CD4-positive, alpha-beta T cell (primary cell): ENCODE data around the gene LCNL1. TPM values are rescaled to one million over a fixed set of nuclear protein-coding genes. Genes with fewer than 3 reads are reported as not detected.

Source experiments
- ATAC-seq: fragments of 200-7000 bp; cut with Tn5 transposase; one replicate; pipeline ENCODE4 v1.10.0; 2022; ENCODE audit warnings: mild to moderate bottlenecking; ENCODE audit not compliant: poor library complexity
- CTCF ChIA-PET: fragments of 350-600 bp; sonication (Branson Sonifier 250); formaldehyde crosslinking; loops from one replicate; lab custom pipeline; 2021; ENCODE audit warnings: antibody characterized with exemption, inconsistent platforms; lab: Charles Lee
- POLR2A ChIA-PET: fragments of 350-600 bp; sonication (Branson Sonifier 250); formaldehyde crosslinking; loops from one replicate; lab custom pipeline; 2021; ENCODE audit warnings: antibody characterized with exemption, inconsistent platforms; lab: Charles Lee
- DNase-seq, 14 experiments: peaks; one replicate each; pipeline ENCODE4 v3.0.0-alpha.2; 2013 to 2020; ENCODE audit warnings: mixed read lengths in 2 of 14
- H3K27ac ChIP-seq, 2 donors: one replicate each; pipeline versions ENCODE4 v1.5.1 to v1.7.0; 2013; ENCODE audit warnings: low read length in 2 of 2, low read depth in 1 of 2, mild to moderate bottlenecking in 1 of 2
- H3K27me3 ChIP-seq, 2 experiments: 1 replicate in 1 of 2; 2 replicates in 1 of 2; pipeline versions ENCODE4 v1.6.1 to v1.7.0; 2013; ENCODE audit warnings: low read length in 2 of 2, control low read depth in 1 of 2, mild to moderate bottlenecking in 1 of 2, moderate library complexity in 1 of 2; ENCODE audit not compliant: insufficient read depth in 2 of 2, control insufficient read depth in 1 of 2
- H3K36me3 ChIP-seq: one replicate; pipeline ENCODE4 v1.6.1; 2013; ENCODE audit warnings: low read length, control low read depth; ENCODE audit not compliant: insufficient read depth
- H3K4me1 ChIP-seq: one replicate; pipeline ENCODE4 v1.6.1; 2013; ENCODE audit warnings: low read length, control low read depth; ENCODE audit not compliant: insufficient read depth
- H3K4me3 ChIP-seq: one replicate; pipeline ENCODE4 v1.5.1; 2013; ENCODE audit warnings: mild to moderate bottlenecking, low read length, moderate library complexity
- H3K9me3 ChIP-seq, 2 experiments: 1 replicate in 1 of 2; 2 replicates in 1 of 2; pipeline versions ENCODE4 v1.6.1 to v1.7.0; 2013; ENCODE audit warnings: low read length in 2 of 2, mild to moderate bottlenecking in 2 of 2, control low read depth in 1 of 2, moderate library complexity in 1 of 2; ENCODE audit not compliant: control insufficient read depth in 1 of 2, insufficient read depth in 1 of 2
- H3K27ac Mint-ChIP-seq: one replicate; pipeline ENCODE4 v1.8.0; 2020; ENCODE audit warnings: mixed read lengths
- H3K27me3 Mint-ChIP-seq: one replicate; pipeline ENCODE4 v1.8.0; 2021; ENCODE audit warnings: mixed read lengths
- H3K36me3 Mint-ChIP-seq: one replicate; pipeline ENCODE4 v1.8.0; 2021; ENCODE audit warnings: low read depth, mixed read lengths
- H3K4me1 Mint-ChIP-seq: one replicate; pipeline ENCODE4 v1.8.0; 2021; ENCODE audit warnings: low read depth, mixed read lengths
- H3K4me3 Mint-ChIP-seq: one replicate; pipeline ENCODE4 v1.8.0; 2020; ENCODE audit warnings: mild to moderate bottlenecking, mixed read lengths
- H3K9me3 Mint-ChIP-seq: one replicate; pipeline ENCODE4 v1.8.0; 2020; ENCODE audit warnings: mixed read lengths
- intact Hi-C, 2 experiments: fragments of 100-400 bp; cut with DNase I in 1 of 2; cut with micrococcal nuclease in 1 of 2; formaldehyde crosslinking; loops; one replicate each; pipeline versions ENCODE4 v1.15.1 to v1.9.0; 2023 to 2025; cut with DNase I, micrococcal nuclease
- total RNA-seq, 174 experiments: library from RNA in 2 of 174; stranded (reverse) in 2 of 174; gene quantifications; one replicate each; pipeline ENCODE4 v1.2.3 and lab custom pipeline; 2021 to 2026
- TF ChIP-seq, protein P1 (sequence below): fragments of 200-600 bp; IDR thresholded peaks from one replicate; pipeline ENCODE4 v1.8.0; 2022; ENCODE audit warnings: antibody characterized with exemption, mild to moderate bottlenecking

Gene LCNL1
- total RNA-seq, 2 experiments from 2014 or later = 0.93 to 1.0 TPM

DNA sequence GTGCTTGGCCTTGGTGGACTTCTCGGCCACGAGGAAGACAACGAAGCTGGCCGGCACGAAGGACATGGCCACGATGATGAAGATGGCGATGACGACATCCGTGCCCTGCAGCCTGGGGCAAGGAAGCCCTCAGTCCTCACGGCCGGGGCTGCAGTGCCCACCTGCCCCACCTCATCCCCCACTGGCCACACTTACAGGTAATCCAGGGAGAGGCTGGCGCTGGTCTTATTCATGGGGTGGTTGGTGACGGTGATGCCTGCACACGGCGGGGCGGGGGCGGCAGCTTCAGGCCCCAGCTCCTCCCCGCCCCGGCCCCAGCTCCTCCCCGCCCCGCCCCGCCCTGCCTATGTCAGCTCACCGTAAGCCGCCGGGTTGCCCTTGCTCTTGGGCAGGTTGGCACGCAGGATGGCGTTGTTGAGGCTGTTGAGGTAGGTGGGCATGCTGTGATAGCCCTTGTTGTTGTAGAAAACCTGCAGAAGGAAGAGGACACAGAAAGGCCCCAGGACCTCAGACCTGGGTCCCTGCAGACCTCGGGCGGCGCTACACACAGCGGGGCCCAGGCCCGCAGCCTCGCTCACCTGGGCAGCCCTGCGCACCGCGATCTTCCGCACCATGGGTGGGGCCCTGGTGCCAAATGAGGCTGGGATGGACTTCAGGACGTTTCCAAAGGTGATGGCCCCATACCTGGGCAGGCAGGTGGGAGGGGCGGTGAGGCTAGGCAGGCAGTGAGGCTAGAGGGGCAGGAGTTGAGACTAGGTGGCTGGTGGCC is 29.3 kb downstream of the LCNL1 start:
- H3K27ac Mint-ChIP-seq = no peak overlapping the region
- ChIA-PET POLR2A (no interaction called here), CTCF (no interaction called here)
- H3K27me3 Mint-ChIP-seq = no peaks in the 10 kb centered on the region
- Histone ChIP-seq H3K27me3 (no peaks in the 10 kb centered on the region), H3K36me3 (peaks cover 49% of the 10 kb centered on the region), H3K27ac (no peak overlapping the region), H3K9me3 (no peaks in the 10 kb centered on the region), H3K4me3 (no peak overlapping the region), H3K4me1 (no peaks in the 10 kb centered on the region)
- ATAC-seq = no peak
- no peak for DNase-seq
- H3K4me3 Mint-ChIP-seq = no peak overlapping the region
- TF ChIP-seq, protein P1, sequence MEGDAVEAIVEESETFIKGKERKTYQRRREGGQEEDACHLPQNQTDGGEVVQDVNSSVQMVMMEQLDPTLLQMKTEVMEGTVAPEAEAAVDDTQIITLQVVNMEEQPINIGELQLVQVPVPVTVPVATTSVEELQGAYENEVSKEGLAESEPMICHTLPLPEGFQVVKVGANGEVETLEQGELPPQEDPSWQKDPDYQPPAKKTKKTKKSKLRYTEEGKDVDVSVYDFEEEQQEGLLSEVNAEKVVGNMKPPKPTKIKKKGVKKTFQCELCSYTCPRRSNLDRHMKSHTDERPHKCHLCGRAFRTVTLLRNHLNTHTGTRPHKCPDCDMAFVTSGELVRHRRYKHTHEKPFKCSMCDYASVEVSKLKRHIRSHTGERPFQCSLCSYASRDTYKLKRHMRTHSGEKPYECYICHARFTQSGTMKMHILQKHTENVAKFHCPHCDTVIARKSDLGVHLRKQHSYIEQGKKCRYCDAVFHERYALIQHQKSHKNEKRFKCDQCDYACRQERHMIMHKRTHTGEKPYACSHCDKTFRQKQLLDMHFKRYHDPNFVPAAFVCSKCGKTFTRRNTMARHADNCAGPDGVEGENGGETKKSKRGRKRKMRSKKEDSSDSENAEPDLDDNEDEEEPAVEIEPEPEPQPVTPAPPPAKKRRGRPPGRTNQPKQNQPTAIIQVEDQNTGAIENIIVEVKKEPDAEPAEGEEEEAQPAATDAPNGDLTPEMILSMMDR = no peak
- no peaks in the 10 kb centered on the region for H3K4me1 Mint-ChIP-seq
- H3K36me3 Mint-ChIP-seq = peaks cover 10% of the 10 kb centered on the region
- H3K9me3 Mint-ChIP-seq = no peaks in the 10 kb centered on the region
- intact Hi-C loops = no loop called here

- H3K4me1 Mint-ChIP-seq = no peaks in the 10 kb centered on the region
- no peak overlapping the region for H3K27ac ChIP-seq
- no peaks in the 10 kb centered on the region for H3K9me3 Mint-ChIP-seq
- no peak overlapping the region for H3K27ac Mint-ChIP-seq
- H3K4me1 ChIP-seq = no peaks in the 10 kb centered on the region
- peaks cover 11% of the 10 kb centered on the region for H3K36me3 Mint-ChIP-seq
- intact Hi-C loops = no loop called here
- H3K27me3 ChIP-seq = no peaks in the 10 kb centered on the region
- ChIA-PET CTCF (no interaction called here), POLR2A (no interaction called here)
- H3K9me3 ChIP-seq = no peaks in the 10 kb centered on the region
- peaks cover 58% of the 10 kb centered on the region for H3K36me3 ChIP-seq
- no peak overlapping the region for H3K4me3 Mint-ChIP-seq
- H3K4me3 ChIP-seq = no peak overlapping the region
- DNase-seq (no peak), ATAC-seq (no peak)
- no peaks in the 10 kb centered on the region for H3K27me3 Mint-ChIP-seq
- TF ChIP-seq, protein P1 = no peak
These were observed 30.1 kb downstream of the LCNL1 start for GRCh38 chr9:137012694-137013570.

DNA sequence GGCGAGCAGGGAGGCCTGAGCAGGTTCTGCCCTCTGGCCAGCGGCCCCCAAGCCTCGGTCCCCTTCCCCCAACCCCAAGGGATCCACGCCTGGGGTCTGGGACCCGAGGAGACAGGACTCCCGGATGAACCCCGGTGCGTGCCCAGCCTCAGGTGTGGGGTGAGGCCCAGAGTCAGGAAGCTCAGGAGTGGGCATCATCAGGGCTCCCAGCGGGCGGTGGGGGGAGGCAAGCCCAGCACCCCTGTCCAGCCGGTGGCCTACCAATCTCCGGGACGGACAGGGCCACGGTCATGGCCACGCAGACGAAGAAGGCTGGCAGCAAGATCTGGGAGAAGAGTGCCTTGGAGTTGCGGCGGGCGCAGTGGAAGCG is 30.8 kb downstream of the LCNL1 start:
- POLR2A ChIA-PET = no interaction called here
- intact Hi-C loops = no loop called here
- no peaks in the 10 kb centered on the region for H3K27me3 ChIP-seq
- Mint-ChIP-seq H3K4me1 (no peaks in the 10 kb centered on the region), H3K27ac (no peak overlapping the region), H3K4me3 (no peak overlapping the region), H3K9me3 (no peaks in the 10 kb centered on the region), H3K36me3 (peaks cover 11% of the 10 kb centered on the region), H3K27me3 (no peaks in the 10 kb centered on the region)
- TF ChIP-seq, protein P1 = no peak
- ATAC-seq = no peak
- H3K4me1 ChIP-seq = no peaks in the 10 kb centered on the region
- no peak for DNase-seq
- CTCF ChIA-PET = no interaction called here
- H3K4me3 ChIP-seq = no peak overlapping the region
- no peaks in the 10 kb centered on the region for H3K9me3 ChIP-seq
- H3K36me3 ChIP-seq = peaks cover 56% of the 10 kb centered on the region
- no peak overlapping the region for H3K27ac ChIP-seq
